Neutrophil (primary cell): ENCODE results near the gene TLX2.

Experiments
- H3K27ac ChIP-seq: fragments of 200-600 bp; sonication (generic); 2 replicates; pipeline ENCODE4 v1.5.1; 2016; ENCODE audit warnings: mild to moderate bottlenecking, moderate library complexity
- H3K27me3 ChIP-seq: fragments of 200-600 bp; sonication (generic); 2 replicates; pipeline ENCODE4 v1.6.0; 2016; ENCODE audit warnings: mild to moderate bottlenecking
- H3K36me3 ChIP-seq: fragments of 200-600 bp; sonication (generic); 2 replicates; pipeline ENCODE4 v1.5.1; 2017
- H3K4me1 ChIP-seq, 2 experiments: fragments of 200-600 bp in 1 of 2; sonication (generic) in 1 of 2; 1 replicate in 1 of 2; 2 replicates in 1 of 2; pipeline versions ENCODE4 v1.5.1 to v1.6.1; 2013 to 2016; ENCODE audit warnings: low read depth in 1 of 2, low read length in 1 of 2, mild to moderate bottlenecking in 1 of 2, moderate library complexity in 1 of 2; ENCODE audit not compliant: control insufficient read depth in 1 of 2, insufficient read depth in 1 of 2
- H3K4me3 ChIP-seq, 2 experiments: fragments of 200-600 bp in 1 of 2; sonication (generic) in 1 of 2; 1 replicate in 1 of 2; 2 replicates in 1 of 2; pipeline ENCODE4 v1.5.1; 2013 to 2016; ENCODE audit warnings: low read depth in 1 of 2, low read length in 1 of 2, mild to moderate bottlenecking in 1 of 2, moderate library complexity in 1 of 2
- H3K9me3 ChIP-seq: fragments of 200-600 bp; sonication (generic); 2 replicates; pipeline ENCODE4 v1.5.1; 2016
- TF ChIP-seq, protein P1 (sequence below): fragments of 200-600 bp; sonication (generic); IDR thresholded peaks from 2 replicates; pipeline ENCODE4 v1.5.1; 2016; ENCODE audit warnings: antibody characterized with exemption

TLX2 gene

DNA sequence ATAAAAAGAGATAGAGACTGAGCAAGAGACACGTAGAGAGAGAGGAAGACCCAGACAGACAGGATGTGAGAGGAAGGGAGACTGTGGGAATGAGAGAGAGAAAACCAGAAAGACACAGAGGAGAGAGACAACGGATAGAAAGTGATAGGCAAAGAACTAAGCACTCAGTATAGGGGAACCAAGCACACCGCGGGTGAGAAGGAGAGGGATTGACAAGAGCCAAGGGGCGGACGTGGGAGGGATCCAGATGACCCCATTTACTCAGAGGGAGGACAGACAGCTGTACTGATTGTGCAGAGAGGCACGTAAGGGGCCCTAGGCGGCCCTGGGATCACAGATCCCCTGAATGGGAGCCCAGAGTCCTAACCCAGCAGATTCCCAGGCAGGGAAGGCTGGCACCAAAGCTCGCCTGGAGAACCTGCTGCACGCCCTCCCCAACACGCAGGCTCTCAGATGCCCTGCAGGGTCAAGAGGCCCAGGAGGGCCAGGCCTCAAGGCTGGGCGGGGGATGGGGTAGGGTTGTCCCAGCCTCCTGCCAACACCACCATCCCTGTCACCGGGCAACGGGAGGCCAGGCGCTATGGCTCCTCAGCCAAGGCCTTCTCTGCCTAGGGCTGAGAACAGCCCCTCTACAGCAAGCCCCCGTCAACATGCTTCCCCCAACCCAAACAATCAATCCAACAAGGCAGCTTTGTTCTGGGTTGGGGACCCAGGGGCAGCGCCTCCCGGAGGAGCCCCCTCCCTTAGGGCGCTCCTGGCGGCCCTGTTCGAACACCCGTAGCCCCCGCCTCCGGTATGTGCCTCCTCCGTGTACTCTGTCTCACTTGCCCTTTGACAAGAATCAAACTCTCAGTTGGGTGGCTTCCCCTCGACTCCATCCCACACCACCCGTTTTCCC is 38.9 kb downstream of the TLX2 start:
- Histone ChIP-seq H3K9me3 (no peaks in the 10 kb centered on the region), H3K4me1 (peaks cover 56 to 65% of the 10 kb centered on the region in 2 experiments), H3K27me3 (peaks cover 15% of the 10 kb centered on the region), H3K27ac (peak overlapping the region; percentile 85), H3K36me3 (peaks cover 18% of the 10 kb centered on the region), H3K4me3 (peak overlapping the region; percentile 92 to 97)
- TF ChIP-seq, protein P1, sequence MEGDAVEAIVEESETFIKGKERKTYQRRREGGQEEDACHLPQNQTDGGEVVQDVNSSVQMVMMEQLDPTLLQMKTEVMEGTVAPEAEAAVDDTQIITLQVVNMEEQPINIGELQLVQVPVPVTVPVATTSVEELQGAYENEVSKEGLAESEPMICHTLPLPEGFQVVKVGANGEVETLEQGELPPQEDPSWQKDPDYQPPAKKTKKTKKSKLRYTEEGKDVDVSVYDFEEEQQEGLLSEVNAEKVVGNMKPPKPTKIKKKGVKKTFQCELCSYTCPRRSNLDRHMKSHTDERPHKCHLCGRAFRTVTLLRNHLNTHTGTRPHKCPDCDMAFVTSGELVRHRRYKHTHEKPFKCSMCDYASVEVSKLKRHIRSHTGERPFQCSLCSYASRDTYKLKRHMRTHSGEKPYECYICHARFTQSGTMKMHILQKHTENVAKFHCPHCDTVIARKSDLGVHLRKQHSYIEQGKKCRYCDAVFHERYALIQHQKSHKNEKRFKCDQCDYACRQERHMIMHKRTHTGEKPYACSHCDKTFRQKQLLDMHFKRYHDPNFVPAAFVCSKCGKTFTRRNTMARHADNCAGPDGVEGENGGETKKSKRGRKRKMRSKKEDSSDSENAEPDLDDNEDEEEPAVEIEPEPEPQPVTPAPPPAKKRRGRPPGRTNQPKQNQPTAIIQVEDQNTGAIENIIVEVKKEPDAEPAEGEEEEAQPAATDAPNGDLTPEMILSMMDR, result no peak

DNA sequence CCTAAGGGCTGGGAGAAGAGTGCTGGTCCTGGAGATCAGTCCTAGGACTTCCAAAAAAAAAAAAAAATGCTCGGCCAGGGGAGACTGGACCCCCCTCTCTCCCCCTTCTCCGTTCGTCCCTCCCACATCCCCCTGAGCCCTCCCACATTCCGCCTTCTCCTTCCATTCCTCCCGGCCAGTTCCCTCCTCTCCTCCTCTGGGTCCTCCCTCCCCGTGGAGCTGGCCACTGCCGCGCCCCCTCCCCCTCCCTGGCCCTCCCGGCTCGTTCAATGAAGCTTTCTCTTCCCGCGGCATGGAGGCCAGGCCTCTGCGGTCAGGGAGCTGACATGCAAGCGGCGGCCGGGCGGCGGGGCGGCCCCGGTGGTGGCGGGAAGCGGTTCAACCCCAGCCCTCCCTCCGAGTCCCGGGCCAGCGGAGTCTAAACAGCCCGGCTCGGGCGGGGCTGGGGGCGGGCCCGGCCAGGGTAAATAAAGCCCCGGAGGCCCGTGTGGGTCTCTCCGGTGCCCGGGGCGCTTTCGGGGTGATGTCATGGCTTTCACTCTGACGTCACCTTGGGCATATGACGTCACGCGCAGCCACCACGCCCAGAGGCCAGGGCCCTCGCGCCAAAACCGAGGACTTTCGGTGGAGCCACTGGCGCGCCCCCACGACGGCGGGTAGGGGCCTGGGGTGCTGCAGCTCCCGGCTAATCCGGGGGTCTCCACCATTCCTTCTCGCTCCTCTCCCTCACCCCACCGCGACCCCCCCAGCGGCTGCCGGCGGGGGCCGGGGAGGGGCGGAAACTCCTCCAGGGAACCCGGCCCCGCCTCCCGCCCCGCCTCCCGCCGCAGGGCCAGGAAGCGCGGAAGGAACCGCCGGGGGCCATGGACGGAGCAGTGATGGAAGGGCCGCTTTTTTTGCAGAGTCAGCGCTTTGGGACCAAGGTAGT is 39.9 kb downstream of the TLX2 start, which contains the start of the genes DOK1 and LOXL3:
Gene DOK1, plus strand, starts transcription at position 829 of the 928 bp plus-strand sequence. Its CDS starts 35 bp downstream, at position 864.
Gene LOXL3, minus strand, starts transcription at position 51 of the 928 bp plus-strand sequence. CDS start 1,308 bp downstream, outside the sequence.
- Histone ChIP-seq H3K27me3 (peaks cover 6% of the 10 kb centered on the region), H3K27ac (peak within 1 kb of the TSS; percentile 85), H3K4me3 (peak within 1 kb of the TSS; percentile 92 to 97), H3K4me1 (peaks cover 57 to 65% of the 10 kb centered on the region in 2 experiments), H3K36me3 (peaks cover 18% of the 10 kb centered on the region), H3K9me3 (no peaks in the 10 kb centered on the region)
- TF ChIP-seq, protein P1, result peak; percentile 3

DNA sequence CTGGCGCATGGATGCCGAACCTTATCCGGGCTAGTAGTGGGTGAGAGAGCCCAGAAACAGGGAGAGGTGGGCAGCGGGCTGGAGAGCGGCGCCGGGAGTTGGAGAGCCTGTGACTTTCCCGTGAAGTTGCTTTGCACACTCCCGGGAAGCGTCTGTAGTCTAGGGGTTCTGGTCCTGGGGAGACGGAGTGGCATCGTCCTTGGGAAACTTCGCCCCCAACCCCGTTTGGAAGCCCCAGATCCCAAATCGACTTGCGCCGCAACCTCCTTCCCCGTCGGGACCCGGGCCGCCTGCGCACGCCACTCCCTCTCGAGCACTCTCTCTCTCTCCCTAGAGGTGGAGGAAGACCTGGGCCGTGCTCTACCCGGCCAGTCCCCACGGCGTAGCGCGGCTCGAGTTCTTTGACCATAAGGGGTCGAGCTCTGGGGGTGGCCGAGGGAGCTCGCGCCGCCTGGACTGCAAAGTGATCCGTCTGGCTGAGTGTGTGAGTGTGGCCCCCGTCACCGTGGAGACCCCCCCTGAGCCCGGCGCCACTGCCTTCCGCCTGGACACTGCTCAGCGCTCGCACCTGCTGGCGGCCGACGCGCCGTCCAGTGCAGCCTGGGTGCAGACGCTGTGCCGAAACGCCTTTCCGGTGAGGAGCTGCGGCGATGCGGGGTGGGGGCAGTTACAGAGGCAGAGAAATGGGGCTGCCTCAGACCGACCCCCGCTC is 40.7 kb downstream of the TLX2 start:
- Histone ChIP-seq H3K36me3 (peaks cover 18% of the 10 kb centered on the region), H3K4me1 (peaks cover 58 to 65% of the 10 kb centered on the region in 2 experiments), H3K27ac (peak overlapping the region; percentile 85), H3K4me3 (peak overlapping the region; percentile 92 to 97), H3K27me3 (no peaks in the 10 kb centered on the region), H3K9me3 (no peaks in the 10 kb centered on the region)
- TF ChIP-seq, protein P1, result peak; percentile 16

DNA sequence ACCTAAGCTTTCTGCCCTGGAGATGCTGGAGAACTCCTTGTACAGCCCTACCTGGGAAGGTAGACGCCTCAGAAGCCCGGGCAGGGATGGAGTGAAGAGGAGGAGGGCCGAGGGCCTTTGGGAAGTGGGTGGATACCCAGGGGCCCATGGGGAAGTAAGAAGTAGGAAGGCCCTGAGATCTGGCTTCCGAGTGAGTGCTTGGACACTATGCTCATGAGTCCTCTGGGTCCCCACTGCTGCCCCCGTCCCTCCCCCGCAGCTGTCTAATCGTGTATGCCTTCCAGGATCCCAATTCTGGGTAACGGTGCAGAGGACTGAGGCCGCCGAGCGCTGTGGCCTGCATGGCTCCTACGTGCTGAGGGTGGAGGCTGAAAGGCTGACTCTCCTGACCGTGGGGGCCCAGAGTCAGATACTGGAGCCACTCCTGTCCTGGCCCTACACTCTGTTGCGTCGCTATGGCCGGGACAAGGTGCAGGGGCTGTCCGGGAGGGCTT is 41.4 kb downstream of the TLX2 start:
- H3K4me1 ChIP-seq, result peaks cover 65 to 69% of the 10 kb centered on the region in 2 experiments
- H3K4me3 ChIP-seq, result peak overlapping the region; percentile 92 to 97
- H3K27me3 ChIP-seq, result no peaks in the 10 kb centered on the region
- TF ChIP-seq, protein P1, result no peak
- no peaks in the 10 kb centered on the region for H3K9me3 ChIP-seq
- peak overlapping the region; percentile 85 for H3K27ac ChIP-seq
- H3K36me3 ChIP-seq, result peaks cover 18% of the 10 kb centered on the region
